ENCODE measurements around the gene SEMA5B.

SEMA5B gene

GRCh38 chr3:122929188-122930062, 98.1 kb downstream of the SEMA5B start:
- TF ChIP-seq CTCF (conservative IDR thresholded peaks at IDR 0.05; ENCODE audit: low read length): no peak
- H3K4me3 ChIP-seq (ENCODE audit: low read length): no peak overlapping the region
- no peak for DNase-seq (ENCODE audit: low read depth)

GRCh38 chr3:122928396-122929187, 99.0 kb downstream of the SEMA5B start:
- H3K4me3 ChIP-seq (ENCODE audit: low read length): no peak overlapping the region
- no peak for DNase-seq (ENCODE audit: low read depth)
- TF ChIP-seq CTCF (conservative IDR thresholded peaks at IDR 0.05; ENCODE audit: low read length): no peak

- H3K4me3 ChIP-seq (ENCODE audit: low read length): no peak overlapping the region
- no peak for TF ChIP-seq CTCF (conservative IDR thresholded peaks at IDR 0.05; ENCODE audit: low read length)
- DNase-seq (ENCODE audit: low read depth): no peak
Observed at GRCh38 chr3:122927726-122928125, 99.8 kb downstream of the SEMA5B start.

- H3K4me3 ChIP-seq (ENCODE audit: low read length): no peak overlapping the region
- no peak for DNase-seq (ENCODE audit: low read depth)
- TF ChIP-seq CTCF (conservative IDR thresholded peaks at IDR 0.05; ENCODE audit: low read length): no peak
Observed at GRCh38 chr3:122926811-122927210, 100.8 kb downstream of the SEMA5B start.

- TF ChIP-seq CTCF (conservative IDR thresholded peaks at IDR 0.05; ENCODE audit: low read length): no peak
- no peak overlapping the region for H3K4me3 ChIP-seq (ENCODE audit: low read length)
- DNase-seq (ENCODE audit: low read depth): no peak
Observed at GRCh38 chr3:122926322-122926721, 101.2 kb downstream of the SEMA5B start.

GRCh38 chr3:122925756-122926155, 101.8 kb downstream of the SEMA5B start:
- H3K4me3 ChIP-seq (ENCODE audit: low read length): no peak overlapping the region
- no peak for DNase-seq (ENCODE audit: low read depth)
- TF ChIP-seq CTCF (conservative IDR thresholded peaks at IDR 0.05; ENCODE audit: low read length): no peak

Data from AG10803 (cell line).